ENCODE measurements around the gene BCAR3. TPM values are rescaled to one million over a fixed set of nuclear protein-coding genes. Genes with fewer than 3 reads are reported as not detected.

BCAR3 gene
- total and polyA plus RNA-seq, 7 experiments from 2014 or later: 0.22 to 1.7 (median 0.84) TPM

DNA sequence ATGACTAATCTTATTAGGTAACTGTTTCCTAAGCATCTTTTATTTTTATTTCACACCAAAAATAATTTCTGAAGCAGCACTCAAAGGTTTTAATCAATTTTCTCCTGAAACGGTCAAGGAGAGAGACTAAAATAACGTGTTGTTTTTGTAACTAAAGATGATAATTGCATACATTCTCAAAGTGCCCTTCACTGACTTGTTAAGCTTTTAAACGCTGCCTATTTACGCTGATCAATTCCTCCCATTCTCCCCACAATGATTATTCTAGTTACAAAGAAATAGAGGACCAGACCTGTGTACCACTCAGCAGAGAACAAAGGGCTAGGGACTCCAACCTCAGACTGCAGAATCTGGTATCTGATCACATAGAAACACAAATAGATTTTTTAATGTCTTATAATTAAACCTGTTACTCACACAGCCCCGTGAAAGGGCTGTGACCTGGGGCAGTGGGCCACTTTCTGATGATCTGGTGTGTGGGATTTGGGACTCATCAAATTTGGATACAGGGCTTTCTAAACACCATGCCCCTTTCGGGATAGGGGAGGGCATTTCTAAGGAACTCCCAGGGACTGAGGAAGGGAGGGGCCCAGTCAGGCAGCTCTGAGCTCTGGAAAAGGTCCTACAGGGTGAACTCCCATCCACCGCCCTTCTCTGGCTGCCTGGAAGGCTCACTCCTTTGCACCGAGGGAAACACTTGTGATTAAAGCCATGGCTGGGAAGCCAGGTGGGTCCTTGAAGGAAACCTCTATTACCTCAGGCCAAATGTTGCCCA, 65.2 kb downstream of the BCAR3 start:
- Histone ChIP-seq H3K4me1 (ENCODE audit: control insufficient read depth in 2 of 2, insufficient read depth in 2 of 2, low read length in 2 of 2) (peaks cover 0 to 11% of the 10 kb centered on the region in 2 donors), H3K4me3 (ENCODE audit: low read length) (no peak overlapping the region), H3K27ac (ENCODE audit: low read depth, low read length) (no peak overlapping the region), H3K36me3 (ENCODE audit: control insufficient read depth in 2 of 3, insufficient read depth in 3 of 3, low read length in 3 of 3) (no peaks in the 10 kb centered on the region), H3K27me3 (ENCODE audit: control insufficient read depth in 2 of 2, insufficient read depth in 2 of 2, low read length in 2 of 2) (no peaks in the 10 kb centered on the region), H3K9me3 (ENCODE audit: control insufficient read depth in 2 of 3, low read length in 3 of 3) (no peaks in the 10 kb centered on the region)
- Mint-ChIP-seq H3K27ac (no peak overlapping the region), H3K36me3 (no peaks in the 10 kb centered on the region), H3K9me3 (no peaks in the 10 kb centered on the region), H3K27me3 (peaks cover 0 to 23% (median 0%) of the 10 kb centered on the region in 5 donors), H3K4me1 (peaks cover 0 to 10% (median 0%) of the 10 kb centered on the region in 7 donors), H3K4me3 (no peak overlapping the region)
- ChIA-PET POLR2A (no interaction called here), CTCF (no interaction called here)
- intact Hi-C loops (cut with micrococcal nuclease): loop anchor here in 1 of 2 donors (10.0 kb wide), 1 partner anchor 182 kb away; no protein-coding TSS in a partner anchor
- no peak for DNase-seq
- no peak for ATAC-seq

DNA sequence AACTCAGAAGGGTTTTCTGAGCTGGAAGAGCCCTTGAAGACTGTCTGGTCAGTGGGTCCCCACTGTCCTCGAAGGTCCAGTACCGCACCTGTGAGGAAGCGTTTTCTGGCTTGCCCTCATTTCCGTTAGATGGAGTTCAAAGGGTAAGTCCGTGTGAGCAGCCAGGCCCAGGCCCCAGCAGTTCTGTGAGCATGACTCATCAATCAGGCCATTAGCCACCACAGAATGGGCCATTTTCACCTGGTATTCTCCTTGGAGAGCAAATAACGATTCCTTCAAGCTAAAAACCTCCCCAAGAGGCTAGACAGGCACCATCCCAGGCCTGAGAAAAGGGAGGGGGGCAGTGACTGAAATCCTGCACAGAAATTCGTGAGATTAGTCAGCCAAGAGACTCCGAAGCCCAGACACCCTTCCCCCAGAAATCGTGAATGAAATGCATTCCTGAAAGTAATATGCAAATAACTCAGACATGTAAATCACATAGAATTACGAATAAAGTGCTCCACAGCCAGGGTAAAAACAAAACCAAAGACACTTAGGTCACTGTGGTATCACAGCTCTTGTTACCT, 66.0 kb downstream of the BCAR3 start:
- peaks cover 0 to 10% (median 0%) of the 10 kb centered on the region in 7 donors for H3K4me1 Mint-ChIP-seq
- Histone ChIP-seq H3K27me3 (ENCODE audit: control insufficient read depth in 2 of 2, insufficient read depth in 2 of 2, low read length in 2 of 2) (no peaks in the 10 kb centered on the region), H3K4me3 (ENCODE audit: low read length) (no peak overlapping the region), H3K36me3 (ENCODE audit: control insufficient read depth in 2 of 3, insufficient read depth in 3 of 3, low read length in 3 of 3) (no peaks in the 10 kb centered on the region), H3K27ac (ENCODE audit: low read depth, low read length) (no peak overlapping the region), H3K9me3 (ENCODE audit: control insufficient read depth in 2 of 3, low read length in 3 of 3) (no peaks in the 10 kb centered on the region), H3K4me1 (ENCODE audit: control insufficient read depth in 2 of 2, insufficient read depth in 2 of 2, low read length in 2 of 2) (peaks cover 0 to 11% of the 10 kb centered on the region in 2 donors)
- POLR2A ChIA-PET: no interaction called here
- H3K27ac Mint-ChIP-seq: no peak overlapping the region
- H3K4me3 Mint-ChIP-seq: peak overlapping the region in 1 of 10 donors; percentile 29
- no peaks in the 10 kb centered on the region for H3K36me3 Mint-ChIP-seq
- intact Hi-C loops (cut with micrococcal nuclease): loop anchor here in 1 of 2 donors (10.0 kb wide), 1 partner anchor 181 kb away; no protein-coding TSS in a partner anchor
- CTCF ChIA-PET: no interaction called here
- DNase-seq (peak in 1 of 9 donors; percentile 46), ATAC-seq (no peak)
- no peaks in the 10 kb centered on the region for H3K9me3 Mint-ChIP-seq
- H3K27me3 Mint-ChIP-seq: peaks cover 0 to 21% (median 0%) of the 10 kb centered on the region in 5 donors

DNA sequence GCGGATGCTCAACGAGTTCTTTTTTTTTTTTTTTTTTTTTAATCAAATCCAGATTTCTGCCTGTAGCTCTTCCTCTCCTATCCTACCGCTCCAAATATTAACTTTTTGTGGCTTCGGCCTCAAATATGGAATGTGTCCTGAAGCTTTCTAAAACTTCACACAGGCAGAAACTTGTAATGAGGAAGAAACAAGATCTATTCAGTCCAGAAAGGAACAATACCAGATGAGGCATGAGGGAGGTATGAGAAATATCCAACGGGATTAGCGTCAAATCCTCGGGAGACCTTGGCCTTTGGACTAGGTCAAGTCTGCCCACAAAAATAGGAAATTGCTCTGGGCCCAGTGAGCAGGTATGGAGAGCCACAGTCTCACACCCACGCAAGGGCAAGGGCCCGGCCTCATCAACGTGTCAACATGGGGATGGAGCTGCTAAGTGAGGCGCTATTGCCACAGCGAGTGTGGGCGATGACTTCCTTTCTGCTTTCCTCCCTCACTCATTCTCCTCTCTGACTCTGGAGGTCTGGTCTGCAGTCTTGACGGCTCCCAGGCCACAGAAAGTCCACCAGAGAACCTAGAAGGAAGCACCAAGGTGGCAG, 66.6 kb downstream of the BCAR3 start:
- no peak for ATAC-seq
- ChIA-PET POLR2A (no interaction called here), CTCF (no interaction called here)
- Histone ChIP-seq H3K27me3 (ENCODE audit: control insufficient read depth in 2 of 2, insufficient read depth in 2 of 2, low read length in 2 of 2) (no peaks in the 10 kb centered on the region), H3K27ac (ENCODE audit: low read depth, low read length) (no peak overlapping the region), H3K4me1 (ENCODE audit: control insufficient read depth in 2 of 2, insufficient read depth in 2 of 2, low read length in 2 of 2) (peaks cover 0 to 11% of the 10 kb centered on the region in 2 donors), H3K36me3 (ENCODE audit: control insufficient read depth in 2 of 3, insufficient read depth in 3 of 3, low read length in 3 of 3) (no peaks in the 10 kb centered on the region), H3K4me3 (ENCODE audit: low read length) (no peak overlapping the region), H3K9me3 (ENCODE audit: control insufficient read depth in 2 of 3, low read length in 3 of 3) (no peaks in the 10 kb centered on the region)
- no peak overlapping the region for H3K27ac Mint-ChIP-seq
- peaks cover 0 to 20% (median 0%) of the 10 kb centered on the region in 5 donors for H3K27me3 Mint-ChIP-seq
- peak in 1 of 9 donors; percentile 44 for DNase-seq
- H3K9me3 Mint-ChIP-seq: no peaks in the 10 kb centered on the region
- peak overlapping the region in 1 of 10 donors; percentile 29 for H3K4me3 Mint-ChIP-seq
- H3K36me3 Mint-ChIP-seq: no peaks in the 10 kb centered on the region
- intact Hi-C loops (cut with micrococcal nuclease): loop anchor here in 1 of 2 donors (10.0 kb wide), 1 partner anchor 180 kb away; no protein-coding TSS in a partner anchor
- H3K4me1 Mint-ChIP-seq: peaks cover 0 to 10% (median 0%) of the 10 kb centered on the region in 7 donors

DNA sequence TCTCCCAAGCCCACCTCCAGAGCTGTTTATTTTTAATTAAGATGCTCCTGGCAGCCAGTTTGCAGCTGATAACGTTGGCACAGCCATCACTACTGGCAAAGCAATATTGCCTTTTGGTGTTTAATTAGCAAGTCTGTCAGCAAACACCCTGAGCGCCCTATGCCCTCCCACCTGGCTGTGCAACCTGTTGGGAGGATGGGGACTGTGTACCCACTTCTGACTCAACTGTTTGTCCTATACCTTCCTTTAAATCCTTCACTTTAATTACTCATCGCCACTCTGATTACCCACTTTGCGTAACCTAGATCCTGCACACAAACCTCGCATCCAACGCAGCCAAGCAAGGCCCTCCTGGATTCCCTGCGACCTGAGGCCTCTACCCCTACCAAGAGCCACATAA, 67.1 kb downstream of the BCAR3 start:
- Histone ChIP-seq H3K27ac (ENCODE audit: low read depth, low read length) (no peak overlapping the region), H3K4me3 (ENCODE audit: low read length) (no peak overlapping the region), H3K27me3 (ENCODE audit: control insufficient read depth in 2 of 2, insufficient read depth in 2 of 2, low read length in 2 of 2) (no peaks in the 10 kb centered on the region), H3K36me3 (ENCODE audit: control insufficient read depth in 2 of 3, insufficient read depth in 3 of 3, low read length in 3 of 3) (no peaks in the 10 kb centered on the region), H3K9me3 (ENCODE audit: control insufficient read depth in 2 of 3, low read length in 3 of 3) (no peaks in the 10 kb centered on the region), H3K4me1 (ENCODE audit: control insufficient read depth in 2 of 2, insufficient read depth in 2 of 2, low read length in 2 of 2) (peaks cover 0 to 11% of the 10 kb centered on the region in 2 donors)
- Mint-ChIP-seq H3K4me1 (peaks cover 0 to 10% (median 0%) of the 10 kb centered on the region in 7 donors), H3K36me3 (no peaks in the 10 kb centered on the region), H3K4me3 (peak overlapping the region in 1 of 10 donors; percentile 62), H3K9me3 (no peaks in the 10 kb centered on the region), H3K27ac (peak overlapping the region in 1 of 9 donors; percentile 66), H3K27me3 (peaks cover 0 to 24% (median 0%) of the 10 kb centered on the region in 5 donors)
- ChIA-PET CTCF (no interaction called here), POLR2A (no interaction called here)
- no peak for ATAC-seq
- intact Hi-C loops (cut with micrococcal nuclease): loop anchor here in 1 of 2 donors (10.0 kb wide), 1 partner anchor 180 kb away; no protein-coding TSS in a partner anchor
- DNase-seq: no peak

DNA sequence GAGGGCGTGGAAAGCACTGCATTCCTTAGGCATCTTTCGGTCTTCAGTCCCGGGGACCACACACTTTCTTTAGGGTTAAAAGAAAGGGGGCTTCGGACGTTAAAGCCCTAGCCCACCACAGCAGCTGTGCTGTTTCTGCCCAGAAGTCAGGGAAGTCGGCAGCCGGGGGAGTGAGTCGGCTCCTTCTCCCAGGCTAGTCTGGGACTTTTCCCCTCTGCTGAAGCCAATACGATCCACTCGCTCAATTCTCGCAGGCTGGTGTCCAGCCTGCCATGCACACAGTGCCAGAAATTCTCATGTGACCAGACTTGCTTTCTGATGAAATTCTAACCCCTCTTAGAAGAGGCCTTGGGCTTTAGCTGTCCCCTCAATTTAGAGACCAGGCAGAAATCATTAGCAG, 67.7 kb downstream of the BCAR3 start:
- no peak for ATAC-seq
- H3K9me3 Mint-ChIP-seq: no peaks in the 10 kb centered on the region
- H3K4me3 ChIP-seq (ENCODE audit: low read length): no peak overlapping the region
- peaks cover 0 to 11% (median 0%) of the 10 kb centered on the region in 7 donors for H3K4me1 Mint-ChIP-seq
- H3K27ac Mint-ChIP-seq: no peak overlapping the region
- ChIA-PET CTCF (no interaction called here), POLR2A (no interaction called here)
- DNase-seq: no peak
- H3K4me3 Mint-ChIP-seq: no peak overlapping the region
- no peaks in the 10 kb centered on the region for H3K36me3 ChIP-seq (ENCODE audit: control insufficient read depth in 2 of 3, insufficient read depth in 3 of 3, low read length in 3 of 3)
- no peaks in the 10 kb centered on the region for H3K36me3 Mint-ChIP-seq
- intact Hi-C loops (cut with micrococcal nuclease): loop anchor here in 1 of 2 donors (10.0 kb wide), 1 partner anchor 179 kb away; no protein-coding TSS in a partner anchor
- no peaks in the 10 kb centered on the region for H3K27me3 ChIP-seq (ENCODE audit: control insufficient read depth in 2 of 2, insufficient read depth in 2 of 2, low read length in 2 of 2)
- no peak overlapping the region for H3K27ac ChIP-seq (ENCODE audit: low read depth, low read length)
- no peaks in the 10 kb centered on the region for H3K9me3 ChIP-seq (ENCODE audit: control insufficient read depth in 2 of 3, low read length in 3 of 3)
- H3K4me1 ChIP-seq (ENCODE audit: control insufficient read depth in 2 of 2, insufficient read depth in 2 of 2, low read length in 2 of 2): peaks cover 0 to 11% of the 10 kb centered on the region in 2 donors
- peaks cover 0 to 25% (median 0%) of the 10 kb centered on the region in 5 donors for H3K27me3 Mint-ChIP-seq

DNA sequence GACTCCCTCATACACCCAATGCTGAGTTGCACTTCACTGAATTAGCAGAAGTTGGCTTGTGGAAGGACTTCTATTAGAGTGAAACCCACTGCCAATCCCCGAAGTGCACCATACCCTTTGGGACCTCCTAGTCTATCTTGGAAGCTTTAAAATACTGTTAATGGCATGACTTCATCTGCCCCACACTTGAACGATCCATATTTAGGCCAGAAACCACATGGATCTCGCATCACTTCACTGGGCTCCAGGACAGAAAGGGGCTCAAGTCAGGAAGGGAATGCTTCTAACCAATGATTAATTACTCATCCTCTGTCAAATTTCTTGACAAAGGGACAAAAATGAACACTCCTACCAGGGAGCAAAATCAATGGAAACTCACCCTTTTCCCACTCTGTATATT, 69.1 kb downstream of the BCAR3 start:
- Histone ChIP-seq H3K4me3 (ENCODE audit: low read length) (no peak overlapping the region), H3K4me1 (ENCODE audit: control insufficient read depth in 2 of 2, insufficient read depth in 2 of 2, low read length in 2 of 2) (peaks cover 0 to 11% of the 10 kb centered on the region in 2 donors), H3K27ac (ENCODE audit: low read depth, low read length) (no peak overlapping the region), H3K9me3 (ENCODE audit: control insufficient read depth in 2 of 3, low read length in 3 of 3) (no peaks in the 10 kb centered on the region), H3K36me3 (ENCODE audit: control insufficient read depth in 2 of 3, insufficient read depth in 3 of 3, low read length in 3 of 3) (no peaks in the 10 kb centered on the region), H3K27me3 (ENCODE audit: control insufficient read depth in 2 of 2, insufficient read depth in 2 of 2, low read length in 2 of 2) (no peaks in the 10 kb centered on the region)
- H3K36me3 Mint-ChIP-seq: no peaks in the 10 kb centered on the region
- no peak for DNase-seq
- CTCF ChIA-PET: no interaction called here
- peaks cover 0 to 15% (median 0%) of the 10 kb centered on the region in 7 donors for H3K4me1 Mint-ChIP-seq
- H3K4me3 Mint-ChIP-seq: no peak overlapping the region
- no peak overlapping the region for H3K27ac Mint-ChIP-seq
- no peak for ATAC-seq
- no peaks in the 10 kb centered on the region for H3K9me3 Mint-ChIP-seq
- intact Hi-C loops (cut with micrococcal nuclease): loop anchor here in 1 of 2 donors (10.0 kb wide), 1 partner anchor 178 kb away; no protein-coding TSS in a partner anchor
- H3K27me3 Mint-ChIP-seq: peaks cover 0 to 23% (median 0%) of the 10 kb centered on the region in 5 donors
- POLR2A ChIA-PET: no interaction called here

All from naive thymus-derived CD4-positive, alpha-beta T cell (primary cell).